Neural cell (in vitro differentiated cells): ENCODE results near the gene CALML4.

Experiments
- CTCF ChIP-seq: fragments of 450-650 bp; IDR thresholded peaks from 2 replicates; pipeline ENCODE4 v1.5.1; 2014; ENCODE audit warnings: antibody characterized with exemption, mild to moderate bottlenecking, moderate library complexity; ENCODE audit not compliant: poor library complexity, severe bottlenecking
- EP300 ChIP-seq: fragments of 450-650 bp; conservative IDR thresholded peaks from 2 replicates; pipeline ENCODE4 v1.6.1; 2014; ENCODE audit warnings: antibody characterized with exemption, mild to moderate bottlenecking, moderate library complexity; ENCODE audit not compliant: poor library complexity, severe bottlenecking
- EZH2 ChIP-seq: fragments of 200-600, 300-800 bp; shearing (Covaris generic), sonication (generic); IDR thresholded peaks from 2 replicates; pipeline ENCODE4 v1.6.1; 2014; ENCODE audit warnings: antibody characterized with exemption, low read length, borderline replicate concordance, mild to moderate bottlenecking; ENCODE audit not compliant: insufficient read depth, poor library complexity, severe bottlenecking
- POLR2AphosphoS5 ChIP-seq: IDR thresholded peaks from 2 replicates; pipeline ENCODE4 v1.6.1; 2012
- SMC3 ChIP-seq: fragments of 450-650 bp; conservative IDR thresholded peaks from 2 replicates; pipeline ENCODE4 v1.6.1; 2014; ENCODE audit warnings: antibody characterized with exemption, mild to moderate bottlenecking, moderate library complexity; ENCODE audit not compliant: poor library complexity
- TAF1 ChIP-seq: IDR thresholded peaks from 2 replicates; pipeline ENCODE4 v1.6.1; 2012; ENCODE audit warnings: low read depth

GRCh38 chr15:68203486-68203885 is 1.6 kb downstream of the CALML4 start:
- no peak for TF ChIP-seq EZH2
- no peak for TF ChIP-seq SMC3
- no peak for TF ChIP-seq CTCF
- no peak for TF ChIP-seq POLR2AphosphoS5
- no peak for TF ChIP-seq EP300
- no peak for TF ChIP-seq TAF1
